ENCODE data around the gene PCBP3.
"Not testable (repeated sequence)": the region's sequence is repeated elsewhere in the genome, so short reads cannot be mapped to it uniquely, and the experiment has no call there.

PCBP3 gene

DNA sequence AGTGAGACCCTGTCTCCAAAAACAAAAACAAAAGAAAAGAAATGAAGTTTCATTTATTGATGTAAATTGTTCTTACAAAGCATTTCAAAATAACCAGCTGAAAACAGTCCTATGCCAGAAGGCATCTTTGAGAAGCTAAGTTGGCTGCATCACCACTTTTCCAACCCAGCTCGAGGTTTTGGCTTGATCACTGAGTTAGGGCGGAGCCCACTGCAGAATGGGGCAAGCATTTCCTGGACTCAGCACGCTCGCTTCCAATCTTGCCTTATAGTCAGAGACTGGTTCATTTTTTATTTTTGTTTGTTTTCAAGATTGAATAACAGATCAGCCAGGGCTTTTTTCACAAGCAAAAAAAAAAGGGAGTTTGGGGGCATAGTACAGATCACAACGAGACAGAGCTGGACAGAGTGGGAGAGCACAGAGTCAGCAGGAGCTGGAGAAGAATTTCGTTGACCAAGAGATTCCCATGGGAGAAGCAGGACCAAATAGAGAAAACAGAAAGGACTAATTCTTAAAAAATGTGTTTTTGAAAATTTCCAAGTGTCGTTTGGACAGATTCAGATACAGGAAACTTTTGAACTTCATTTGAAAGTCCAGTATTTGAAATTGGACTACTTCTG is 314.6 kb downstream of the PCBP3 start:
- intact Hi-C loops (cut with DNase I), result no loop called here
- no peak for DNase-seq

DNA sequence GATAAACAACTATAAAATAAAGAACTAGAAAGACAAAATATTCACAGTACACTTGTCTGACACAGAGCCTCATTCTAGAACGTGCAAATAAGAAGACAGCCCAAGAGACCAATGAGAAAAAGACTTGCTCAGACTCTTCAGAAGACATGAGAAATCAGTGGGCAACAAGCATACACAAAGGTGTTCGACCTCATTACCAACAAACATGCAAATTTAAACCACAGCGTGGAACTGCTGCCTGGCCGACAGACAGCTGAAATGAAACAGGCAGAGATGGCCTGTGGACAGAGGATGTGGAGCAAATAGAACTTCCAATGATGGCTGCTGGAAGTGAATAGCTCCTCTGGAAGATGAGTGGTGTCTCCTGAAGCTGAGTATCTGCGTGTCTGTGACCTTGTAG is 315.7 kb downstream of the PCBP3 start:
- intact Hi-C loops (cut with DNase I), result no loop called here
- DNase-seq, result no peak

DNA sequence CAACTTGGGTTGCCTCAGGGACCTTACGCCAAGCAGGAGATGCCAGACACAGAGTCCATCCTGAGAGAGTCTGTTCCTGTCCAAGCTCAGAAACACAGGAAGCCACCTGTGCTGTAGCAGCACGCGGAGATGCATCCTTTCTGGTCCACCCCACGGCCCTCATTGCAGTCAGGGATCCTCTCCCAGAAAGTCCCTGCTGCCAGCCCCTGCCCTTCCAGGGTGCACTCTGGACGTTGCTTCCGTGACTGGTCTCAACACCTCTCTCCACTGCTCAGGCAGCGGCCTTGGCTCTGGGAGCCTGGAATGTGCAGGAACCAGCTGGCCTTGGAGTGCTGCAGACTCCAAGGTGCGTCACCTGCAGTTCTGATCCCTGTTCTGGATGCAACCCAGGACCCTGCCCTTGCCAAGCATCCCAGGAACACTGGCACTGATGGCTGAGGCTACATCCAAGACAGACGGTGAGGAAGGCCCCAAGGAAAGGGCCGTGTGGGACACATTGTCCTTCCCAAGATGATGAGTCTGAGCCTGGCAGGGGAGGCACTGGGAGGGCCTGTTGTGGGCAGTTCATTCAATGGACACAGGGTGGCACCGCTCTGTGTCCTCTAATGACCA is 316.4 kb downstream of the PCBP3 start:
- peak in 1 of 10 donors; percentile 80 for DNase-seq
- intact Hi-C loops (cut with DNase I), result no loop called here

DNA sequence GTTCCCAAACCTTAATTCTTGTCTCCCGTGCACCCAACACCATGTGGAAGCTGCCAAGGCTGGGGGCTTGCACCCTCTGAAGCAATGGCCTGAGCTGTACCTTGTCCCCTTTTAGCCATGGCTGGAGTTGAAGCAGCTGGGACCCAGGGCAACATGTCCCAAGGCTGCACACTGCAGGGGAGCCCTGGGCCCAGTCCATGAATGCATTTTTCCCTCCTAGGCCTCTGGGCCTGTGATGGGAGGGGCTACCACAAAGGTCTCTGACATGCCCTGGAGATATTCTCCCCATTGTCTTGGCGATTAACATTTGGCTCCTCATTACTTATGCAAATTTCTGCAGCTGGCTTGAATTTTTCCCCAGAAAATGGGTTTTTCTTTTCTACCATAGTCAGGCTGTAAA is 317.9 kb downstream of the PCBP3 start:
- intact Hi-C loops (cut with DNase I); DNase-seq: not testable (repeated sequence)

DNA sequence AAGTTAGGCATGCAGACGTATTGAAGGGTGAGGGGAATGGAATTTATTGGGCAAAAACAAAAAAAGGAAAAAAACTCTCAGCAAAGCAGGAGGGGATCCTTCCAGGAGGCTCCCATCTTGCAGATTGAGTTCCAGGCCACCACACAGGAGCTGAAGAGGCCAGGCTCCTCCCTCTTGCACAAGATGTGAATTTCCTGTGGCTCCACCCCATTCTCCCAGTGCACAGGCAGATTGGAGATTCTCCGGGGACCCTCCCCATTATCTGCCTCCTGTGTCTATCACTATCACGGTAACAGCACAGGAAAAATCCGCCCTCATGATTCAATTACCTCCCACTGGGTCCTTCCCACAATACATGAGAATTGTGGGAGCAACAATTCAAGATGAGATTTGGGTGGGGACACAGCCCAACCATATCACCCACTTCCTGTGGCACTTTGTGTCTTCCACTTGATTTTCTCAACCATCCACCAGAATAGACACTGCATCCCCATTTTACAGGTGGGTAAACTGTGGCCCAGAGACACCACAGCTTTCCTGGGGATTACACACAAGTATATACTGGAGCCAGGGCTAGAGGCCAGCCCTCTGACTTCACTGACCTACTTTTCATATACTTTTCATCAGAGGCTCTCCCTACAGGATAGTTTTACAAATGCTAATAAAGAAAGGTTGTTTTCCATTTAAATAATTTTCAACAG is 319.2 kb downstream of the PCBP3 start:
- no peak for DNase-seq
- intact Hi-C loops (cut with DNase I), result no loop called here

DNA sequence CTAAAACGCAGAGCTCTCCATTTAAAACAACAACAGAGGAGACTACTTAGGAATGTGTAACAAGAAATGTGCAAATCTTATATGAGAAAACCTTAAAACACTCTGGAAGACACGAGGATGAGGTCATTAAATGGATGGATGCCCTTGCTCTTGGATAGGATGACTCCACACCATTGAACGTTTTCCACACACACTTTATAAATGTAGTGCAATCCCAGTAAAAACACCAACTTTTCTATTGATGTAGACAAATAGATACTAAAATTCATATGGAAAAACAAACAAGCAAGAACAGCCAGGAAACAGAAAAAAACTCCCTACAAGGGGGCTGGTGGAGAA is 319.7 kb downstream of the PCBP3 start:
- intact Hi-C loops (cut with DNase I), result no loop called here
- no peak for DNase-seq

DNA sequence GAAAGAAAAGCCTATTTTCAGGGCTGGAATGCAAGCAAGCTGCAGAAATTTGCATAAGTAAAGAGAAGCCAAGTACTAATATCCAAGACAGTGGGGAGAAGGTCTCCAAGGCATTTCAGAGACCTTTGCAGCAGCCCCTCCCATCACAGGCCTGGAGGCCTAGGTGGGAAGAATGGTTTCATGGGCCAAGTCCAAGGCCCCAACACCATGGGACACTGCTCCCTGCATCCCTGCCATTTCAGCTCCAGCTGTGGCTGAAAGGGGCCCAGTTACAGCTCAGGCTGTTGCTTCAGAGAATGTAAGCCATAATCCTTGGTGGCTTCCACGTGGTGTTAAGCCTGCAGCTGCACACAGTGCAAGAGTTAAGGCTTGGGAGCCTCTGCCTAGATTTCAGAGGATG is 321.1 kb downstream of the PCBP3 start:
- no peak for DNase-seq
- intact Hi-C loops (cut with DNase I), result no loop called here

DNA sequence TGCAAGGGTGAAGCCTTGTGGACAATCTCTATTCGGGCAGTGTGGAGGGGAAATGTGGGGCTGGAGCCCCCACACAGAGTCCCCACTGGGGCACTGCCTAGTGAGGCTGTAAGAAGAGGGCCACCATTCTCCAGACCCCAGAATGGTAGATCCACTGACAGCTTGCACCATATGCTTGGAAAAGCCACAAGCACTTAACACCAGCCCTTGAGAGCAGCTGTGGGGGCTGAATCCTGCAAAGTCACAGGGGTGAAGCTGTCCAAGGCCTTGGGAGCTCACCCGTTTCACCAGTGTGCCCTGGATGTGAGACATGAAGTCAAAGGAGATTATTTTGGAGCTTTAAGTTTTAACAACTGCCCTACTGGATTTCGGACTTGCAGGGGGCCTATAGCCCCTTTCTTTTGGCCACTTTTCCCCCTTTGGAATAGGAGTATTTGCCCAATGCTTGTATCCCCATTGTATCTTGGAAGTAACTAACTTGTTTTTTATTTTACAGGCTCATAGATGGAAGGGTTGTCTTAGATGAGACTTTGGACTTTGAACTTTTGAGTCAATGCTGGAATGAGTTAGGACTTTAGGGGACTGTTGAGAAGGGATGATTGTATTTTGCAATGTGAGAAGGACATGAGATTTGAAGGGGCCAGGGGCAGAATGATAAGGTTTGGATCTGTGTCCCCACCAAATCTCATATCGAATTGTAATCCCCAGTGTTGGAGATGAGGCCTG is 321.7 kb downstream of the PCBP3 start:
- DNase-seq, result no peak
- intact Hi-C loops (cut with DNase I), result no loop called here

DNA sequence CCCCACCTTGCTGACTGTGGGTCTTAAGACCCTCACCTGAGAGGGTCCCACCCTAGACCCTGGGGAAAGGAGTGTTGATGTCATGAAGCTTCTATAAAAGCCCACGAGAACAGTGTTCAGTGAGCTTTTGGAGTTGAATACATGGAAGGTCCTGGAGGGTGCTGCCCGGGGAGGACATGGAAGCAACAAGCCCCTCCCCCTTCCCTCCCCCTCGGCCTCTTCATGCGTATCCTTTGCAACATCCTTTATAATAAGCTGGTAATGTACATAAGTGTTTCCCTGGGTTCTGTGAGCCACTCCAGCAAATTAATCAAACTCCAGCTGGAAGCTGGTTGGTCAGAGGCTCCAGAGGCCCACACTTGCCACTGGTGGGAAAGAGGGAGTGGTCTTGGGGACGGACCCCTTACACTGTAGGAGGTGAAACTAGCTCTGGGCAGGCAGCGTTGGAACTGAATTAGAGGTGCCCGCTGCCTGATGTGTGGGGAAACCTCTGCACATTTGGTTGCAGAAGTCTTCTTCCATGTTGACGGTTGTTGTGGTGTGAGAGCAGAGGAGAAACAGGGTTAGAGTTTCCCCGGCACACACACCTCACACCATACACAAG is 323.4 kb downstream of the PCBP3 start:
- intact Hi-C loops (cut with DNase I), result no loop called here
- no peak for DNase-seq

DNA sequence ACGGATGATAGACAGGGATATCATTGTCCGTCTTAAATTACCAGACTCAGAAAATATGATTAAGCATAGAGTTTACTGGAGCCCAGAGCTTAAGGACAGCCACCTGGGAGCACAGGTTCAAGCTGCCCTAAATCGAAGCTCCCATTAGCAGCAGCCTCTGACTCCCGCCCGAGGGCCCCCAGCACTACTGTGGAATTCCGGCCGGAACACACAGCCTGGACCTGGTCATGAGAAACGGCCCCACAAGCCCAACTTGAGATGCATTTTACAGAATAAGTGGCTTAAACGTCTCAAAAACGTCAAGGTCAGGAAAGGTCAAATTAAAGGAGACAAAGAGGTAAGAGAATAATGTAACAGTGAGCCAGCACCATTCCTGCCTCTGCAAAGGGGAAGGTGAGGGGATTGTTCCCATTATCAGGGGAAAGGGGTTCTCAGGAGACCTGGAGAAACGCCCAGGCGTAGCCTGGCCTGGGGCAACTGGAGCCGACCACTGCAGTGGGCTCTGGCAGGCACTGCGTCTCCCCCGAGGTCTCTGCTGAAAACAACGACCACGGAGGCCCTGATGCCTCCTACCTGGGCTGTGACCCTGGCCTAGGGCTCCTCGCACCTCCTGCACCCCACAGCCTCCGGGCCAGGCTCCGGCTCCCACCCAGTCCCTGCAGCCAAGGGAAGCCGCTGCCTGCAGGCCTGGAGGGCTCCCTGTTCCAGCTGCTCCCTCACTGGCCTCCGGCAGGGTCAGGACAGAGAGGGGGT is 326.6 kb downstream of the PCBP3 start:
- intact Hi-C loops (cut with DNase I), result no loop called here
- DNase-seq, result peak in 1 of 10 donors; percentile 84

DNA sequence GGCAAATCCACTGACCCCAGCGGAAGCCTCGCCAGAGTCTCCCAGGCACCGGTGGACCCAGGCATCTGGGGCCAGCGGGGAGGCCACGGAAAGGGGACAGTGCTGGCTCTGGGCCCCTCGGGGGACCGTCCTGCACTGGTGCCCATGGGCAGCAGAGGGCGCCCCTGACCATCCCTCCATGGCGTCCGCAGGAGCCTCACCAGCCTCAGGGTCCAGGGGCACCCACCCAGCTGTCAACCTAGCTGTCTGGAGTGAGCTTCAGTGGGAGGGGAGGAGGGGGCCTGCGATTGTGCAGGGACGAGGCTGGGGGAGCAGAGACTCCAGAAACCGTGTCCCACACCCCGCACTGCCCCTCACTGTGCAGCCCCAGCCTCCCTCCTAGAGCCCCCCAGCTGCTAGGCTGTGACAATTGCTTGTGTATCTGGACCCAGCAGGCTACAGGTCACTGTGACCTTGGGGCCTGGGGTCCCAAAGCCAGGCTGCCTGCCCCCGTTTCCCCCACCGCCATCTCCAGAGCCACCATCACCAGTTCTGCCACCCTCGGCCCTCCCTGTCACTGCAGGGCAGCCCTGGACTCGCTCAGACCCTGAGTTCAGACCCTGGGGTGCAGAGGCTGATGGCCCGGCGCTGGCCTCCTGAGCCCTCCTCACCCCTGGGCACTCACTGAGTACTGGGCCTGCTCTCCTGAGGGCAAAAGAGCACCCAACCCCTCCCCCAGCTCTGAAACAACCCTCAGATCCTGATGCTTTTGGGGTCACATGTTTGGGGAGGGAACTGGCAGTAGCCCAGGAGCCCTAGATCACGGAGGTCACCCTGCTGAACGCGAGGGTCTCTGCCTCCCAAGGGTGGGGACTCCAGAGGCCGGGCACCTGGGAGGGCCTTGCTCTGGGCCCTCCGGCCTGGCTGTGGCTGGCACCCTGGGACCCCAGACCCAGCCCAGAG is 327.4 kb downstream of the PCBP3 start:
- intact Hi-C loops (cut with DNase I), result no loop called here

DNA sequence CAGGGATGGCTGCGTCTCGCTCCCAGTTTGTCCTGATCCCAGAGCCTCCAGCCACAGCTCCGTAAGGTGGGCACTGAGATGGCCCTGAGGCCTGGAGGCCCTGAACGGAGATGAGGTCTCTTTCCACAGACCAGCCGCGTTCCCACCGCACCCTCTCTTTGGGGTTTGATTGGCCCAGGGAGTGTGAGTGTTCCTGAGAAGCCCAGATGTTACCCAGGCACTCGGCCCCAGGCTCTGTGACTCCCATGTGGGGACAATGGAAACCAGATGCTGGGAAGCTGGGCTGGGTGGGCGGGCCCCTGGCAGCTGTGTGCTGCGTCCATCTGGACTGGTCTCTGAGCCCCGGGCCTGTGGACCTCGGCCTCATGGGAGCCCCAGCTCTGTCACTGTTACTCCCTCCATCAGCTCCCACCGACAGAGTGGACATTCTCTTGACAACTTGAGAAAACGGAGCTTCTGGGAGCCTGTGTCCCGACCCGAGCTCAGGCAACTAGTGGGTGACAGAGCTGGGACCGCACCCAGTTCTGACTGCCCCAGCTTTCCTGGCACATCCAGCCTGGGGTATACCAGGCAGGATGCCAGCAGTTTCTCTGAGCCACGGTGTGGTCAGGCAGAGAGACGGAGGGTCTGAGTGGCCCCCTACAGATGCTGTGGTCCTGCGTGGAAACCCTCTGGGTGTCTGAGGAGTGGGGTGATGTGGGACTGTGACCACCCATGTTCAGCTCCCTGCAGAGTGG is 328.3 kb downstream of the PCBP3 start:
- intact Hi-C loops (cut with DNase I), result no loop called here
- peak in 1 of 10 donors; percentile 81 for DNase-seq

More for the DNA sequence above, 327.4 kb downstream of the PCBP3 start:
- peak in 5 of 10 donors; percentile 37 to 89 (median 59) for DNase-seq

DNA sequence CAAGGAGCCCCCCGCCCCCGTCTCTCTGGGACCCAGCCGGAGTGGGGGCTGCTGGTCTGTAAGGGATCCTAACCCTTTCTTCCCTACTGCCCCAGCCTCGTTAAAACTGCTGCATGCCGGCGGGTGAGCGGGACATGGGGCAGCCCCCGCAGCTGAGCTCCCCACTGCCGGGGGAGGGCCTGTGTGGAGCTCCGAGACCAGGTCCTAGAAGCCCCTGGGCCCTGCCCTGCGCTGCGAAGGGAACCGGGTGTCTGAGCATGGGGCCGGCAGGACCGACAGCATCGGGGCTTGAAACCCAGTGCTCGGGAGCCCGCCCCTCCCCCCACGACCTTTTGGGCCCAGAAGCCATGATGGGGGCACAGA is 328.8 kb downstream of the PCBP3 start:
- peak in 3 of 10 donors; percentile 55 to 86 (median 77) for DNase-seq
- intact Hi-C loops (cut with DNase I), result no loop called here

DNA sequence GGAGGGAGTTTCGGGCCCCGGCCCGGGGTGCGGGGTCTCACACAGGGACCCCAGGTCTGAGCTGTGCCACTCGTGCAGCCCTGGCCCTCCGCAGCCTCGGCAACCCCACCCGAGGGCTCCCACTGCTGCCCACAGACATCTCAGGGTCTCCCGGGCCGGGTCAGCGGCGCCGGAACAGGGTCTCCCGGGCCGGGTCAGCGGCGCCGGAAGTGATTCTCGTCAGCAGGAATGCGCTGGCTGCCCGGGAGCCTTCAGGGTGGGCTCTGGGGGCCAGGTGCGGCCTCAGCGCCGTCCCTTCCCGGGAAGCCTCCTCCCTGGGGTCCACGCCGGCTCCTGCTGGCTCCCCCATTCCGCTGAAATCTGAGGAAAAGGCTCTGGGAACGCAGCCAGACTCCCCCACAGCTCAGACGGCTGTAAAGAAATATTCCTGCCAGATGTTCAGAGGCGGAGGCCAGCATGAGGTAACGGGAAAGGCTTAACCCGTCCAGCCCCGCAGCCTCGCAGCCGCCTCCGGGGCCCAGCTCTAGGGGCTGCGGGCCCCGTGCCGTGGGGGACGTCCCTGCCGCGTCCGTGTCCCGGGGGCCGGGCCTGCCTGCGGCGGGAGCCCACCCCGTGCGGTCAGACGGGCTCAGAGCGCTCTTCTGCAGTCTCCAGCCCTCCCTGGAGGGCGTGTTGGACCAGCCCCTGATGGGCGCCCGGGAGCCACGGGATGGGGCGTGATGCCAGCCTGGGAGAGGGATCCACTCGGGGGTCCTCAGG is 329.4 kb downstream of the PCBP3 start:
- intact Hi-C loops (cut with DNase I), result no loop called here
- DNase-seq, result peak in 1 of 10 donors; percentile 79

DNA sequence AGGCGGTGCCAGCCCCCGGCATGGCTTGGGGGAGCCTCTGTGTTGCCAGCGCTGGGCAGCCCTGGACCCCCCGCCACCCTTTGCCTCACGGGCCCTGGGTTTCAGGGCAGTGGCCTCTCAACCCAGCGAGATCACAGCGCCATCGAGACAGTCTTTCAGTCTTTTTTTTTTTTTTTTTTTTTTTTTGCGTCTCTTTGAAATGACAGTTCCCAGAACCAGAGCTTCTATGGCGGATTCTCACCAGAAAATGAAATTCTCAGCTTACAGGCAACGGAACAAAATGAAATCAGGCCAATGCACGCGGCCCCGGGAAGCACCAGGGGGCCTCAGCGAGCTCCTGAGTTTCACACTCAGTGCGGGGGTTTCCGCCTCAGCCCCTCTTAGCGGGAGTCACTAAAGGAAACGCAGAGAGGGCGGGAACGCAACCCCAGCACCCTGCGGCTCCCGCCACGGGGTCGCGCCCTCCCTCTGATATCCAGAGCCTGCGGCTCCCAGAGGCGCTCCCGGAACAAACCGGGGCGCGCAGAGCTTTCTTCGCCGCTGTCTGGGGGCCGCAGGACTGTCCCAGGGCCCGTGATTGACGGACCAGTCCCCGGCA is 330.0 kb downstream of the PCBP3 start:
- DNase-seq, result peak in 6 of 10 donors; percentile 36 to 93 (median 55)
- intact Hi-C loops (cut with DNase I), result no loop called here

DNA sequence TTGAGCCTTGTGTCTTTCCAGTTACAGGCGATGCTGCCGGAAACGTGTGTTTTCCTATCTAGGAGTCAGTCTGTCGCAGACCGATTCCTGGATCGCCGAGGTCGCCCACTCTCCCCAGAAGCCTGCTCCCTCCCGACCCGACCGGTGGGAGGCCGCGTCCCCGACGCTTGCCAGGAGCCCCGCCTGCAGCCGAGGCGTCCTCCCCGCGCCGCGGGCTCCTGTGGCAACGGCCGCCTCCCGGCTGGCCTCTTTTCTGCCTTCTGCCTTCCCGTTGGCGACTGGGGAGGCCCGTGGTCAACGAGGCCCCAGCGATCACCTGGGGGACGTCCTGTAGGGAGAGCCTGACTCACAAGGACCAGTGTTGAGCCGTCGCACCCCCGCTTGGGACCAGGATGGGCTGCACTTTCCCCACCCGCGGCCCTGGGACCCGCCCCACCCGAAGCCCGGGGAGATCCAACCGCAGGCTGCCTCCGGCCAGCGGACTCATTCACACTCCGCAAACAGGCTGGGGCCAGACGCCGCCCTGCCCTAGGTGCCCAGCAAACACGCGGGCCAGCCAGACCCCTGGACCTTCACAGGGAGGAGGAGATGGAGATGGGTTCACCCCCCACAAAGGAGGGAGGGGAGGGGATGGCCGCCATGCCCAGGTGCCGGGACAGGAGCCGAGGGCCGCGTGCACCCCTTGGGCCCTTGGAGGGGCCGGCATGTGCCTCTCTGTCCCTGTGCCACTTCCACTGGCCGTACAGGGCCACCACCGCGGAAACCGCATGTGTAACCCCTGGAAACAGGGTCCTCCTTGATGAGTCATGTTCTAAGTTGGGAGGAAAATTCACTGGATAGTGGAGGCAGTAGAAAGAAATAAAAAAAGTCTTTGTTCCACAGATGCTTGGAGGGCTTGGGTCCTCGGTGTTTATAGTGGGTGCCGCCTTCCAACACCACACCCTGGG is 330.8 kb downstream of the PCBP3 start:
- intact Hi-C loops (cut with DNase I), result no loop called here
- DNase-seq, result peak in 2 of 10 donors; percentile 82 to 88

All from posterior cingulate gyrus (tissue), 11 donors.